A549 (cell line): ENCODE measurements around the gene TMEM9. TPM values are rescaled to one million over a fixed set of nuclear protein-coding genes. Genes with fewer than 3 reads are reported as not detected.

ENCODE experiments used
- ATAC-seq, 2 experiments: fragments of 200-7000 bp in 1 of 2; fragments of >200 bp in 1 of 2; cut with Nextera tagmentation in 1 of 2; cut with Tn5 transposase in 1 of 2; 3 replicates each; pipeline versions ENCODE4 v1.8.0 to v1.9.1; 2018 to 2020; ENCODE audit warnings: mild to moderate bottlenecking in 1 of 2, moderate library complexity in 1 of 2
- CTCF ChIA-PET: fragments of 300-600 bp; sonication (Branson Sonifier 250); formaldehyde crosslinking; extraction: SDS; loops from one replicate; lab custom pipeline; 2021; ENCODE audit warnings: antibody characterized with exemption, inconsistent platforms; lab: Yijun Ruan, JAX
- POLR2A ChIA-PET: fragments of 350-600 bp; formaldehyde crosslinking; extraction: SDS; loops from one replicate; lab custom pipeline; 2021; ENCODE audit warnings: antibody characterized with exemption, inconsistent platforms; lab: Yijun Ruan, JAX
- DNase-seq, 2 experiments: peaks; one replicate each; pipeline versions ENCODE4 v3.0.0 to v3.0.0-alpha.2; 2011 to 2016; ENCODE audit warnings: low read depth in 1 of 2, low spot score in 1 of 2
- FAIRE-seq: peaks from 2 replicates; lab custom pipeline; 2011; peaks lifted over from hg19 to GRCh38; lab: Jason Lieb, UNC
- H3K27ac ChIP-seq, 2 experiments: fragments of >200 bp; sonication (Bioruptor Twin); formaldehyde crosslinking; 3 replicates each; pipeline ENCODE4 v1.5.1; 2016 to 2017
- H3K4me1 ChIP-seq: fragments of >200 bp; sonication (Bioruptor Twin); formaldehyde crosslinking; 3 replicates; pipeline ENCODE4 v1.6.1; 2016
- H3K4me2 ChIP-seq: fragments of >200 bp; sonication (Bioruptor Twin); formaldehyde crosslinking; 3 replicates; pipeline ENCODE4 v1.6.1; 2016
- H3K4me3 ChIP-seq: fragments of >200 bp; sonication (Bioruptor Twin); formaldehyde crosslinking; 3 replicates; pipeline ENCODE4 v1.5.1; 2016
- H3K9me3 ChIP-seq: fragments of >200 bp; sonication (Bioruptor Twin); formaldehyde crosslinking; 3 replicates; pipeline ENCODE4 v1.6.1; 2016
- BCL3 ChIP-seq: fragments of >200 bp; sonication (Bioruptor Twin); formaldehyde crosslinking; IDR thresholded peaks from 3 replicates; pipeline ENCODE4 v1.6.1; 2016
- CEBPB ChIP-seq, 2 experiments: fragments of >200 bp in 1 of 2; sonication (Bioruptor Twin) in 1 of 2; formaldehyde crosslinking in 1 of 2; IDR thresholded peaks; 2 replicates each; pipeline ENCODE4 v1.6.1; 2012 to 2016
- EP300 ChIP-seq, 2 experiments: fragments of >200 bp; sonication (Bioruptor Twin); formaldehyde crosslinking; IDR thresholded peaks; 2 replicates in 1 of 2; 3 replicates in 1 of 2; pipeline ENCODE4 v1.6.1; 2016 to 2017
- ESRRA ChIP-seq: fragments of 150-350 bp; IDR thresholded peaks from 2 replicates; pipeline ENCODE4 v1.6.1; 2014; ENCODE audit warnings: mild to moderate bottlenecking, low read length, borderline replicate concordance
- FOSL2 ChIP-seq, 2 experiments: fragments of 450-650 bp in 1 of 2; fragments of >200 bp in 1 of 2; sonication (Bioruptor Twin) in 1 of 2; formaldehyde crosslinking; IDR thresholded peaks; 2 replicates each; pipeline versions ENCODE4 v1.5.0 to v1.6.1; 2016 to 2020; ENCODE audit warnings: mild to moderate bottlenecking in 1 of 2, moderate library complexity in 1 of 2
- FOXS1 ChIP-seq: fragments of 250-450 bp; sonication (Bioruptor Pico); IDR thresholded peaks from 2 replicates; pipeline ENCODE4 v1.5.0; 2020; ENCODE audit warnings: mild to moderate bottlenecking, moderate library complexity
- HES2 ChIP-seq: fragments of >200 bp; sonication (Bioruptor Twin); formaldehyde crosslinking; IDR thresholded peaks from 2 replicates; pipeline ENCODE4 v1.6.1; 2016
- HEYL ChIP-seq: fragments of 250-450 bp; sonication (Bioruptor Pico); IDR thresholded peaks from 2 replicates; pipeline ENCODE4 v1.8.0; 2021; ENCODE audit warnings: mild to moderate bottlenecking, moderate library complexity
- JUNB ChIP-seq: fragments of >200 bp; sonication (Bioruptor Twin); formaldehyde crosslinking; IDR thresholded peaks from 2 replicates; pipeline ENCODE4 v1.6.1; 2016
- KDM5A ChIP-seq: fragments of 200-600 bp; sonication (generic); IDR thresholded peaks from 2 replicates; pipeline ENCODE4 v1.6.1; 2016; ENCODE audit warnings: antibody characterized with exemption, mild to moderate bottlenecking
- MAFK ChIP-seq: fragments of 450-650 bp; IDR thresholded peaks from 2 replicates; pipeline ENCODE4 v1.6.1; 2014; ENCODE audit not compliant: partially characterized antibody
- MAX ChIP-seq: IDR thresholded peaks from 2 replicates; pipeline ENCODE4 v1.6.1; 2012
- MAZ ChIP-seq: fragments of 150-350 bp; IDR thresholded peaks from 2 replicates; pipeline ENCODE4 v1.6.1; 2014; ENCODE audit warnings: antibody characterized with exemption, low read depth, low read length, borderline replicate concordance
- NFE2L2 ChIP-seq: fragments of 150-350 bp; conservative IDR thresholded peaks from 2 replicates; pipeline ENCODE4 v1.6.1; 2014; ENCODE audit warnings: low read length
- PBX3 ChIP-seq: IDR thresholded peaks from 2 replicates; pipeline ENCODE4 v1.6.1; 2012
- RARB ChIP-seq: fragments of 250-450 bp; sonication (Bioruptor Pico); IDR thresholded peaks from 2 replicates; pipeline ENCODE4 v1.8.0; 2021; ENCODE audit warnings: mild to moderate bottlenecking, moderate library complexity
- RCOR1 ChIP-seq: fragments of 150-350 bp; IDR thresholded peaks from 2 replicates; pipeline ENCODE4 v1.6.1; 2014; ENCODE audit warnings: antibody characterized with exemption, low read length, low read depth
- REST ChIP-seq: fragments of 200-600 bp; sonication (generic); IDR thresholded peaks from 2 replicates; pipeline ENCODE4 v1.6.1; 2016; ENCODE audit warnings: antibody characterized with exemption, mild to moderate bottlenecking, moderate library complexity
- TP53 ChIP-seq: fragments of 250-450 bp; sonication (Bioruptor Pico); IDR thresholded peaks from 2 replicates; pipeline ENCODE4 v1.5.0; 2021; ENCODE audit warnings: mild to moderate bottlenecking, moderate library complexity
- WGBS: methylation state at CpG from one replicate; pipeline ENCODE4 v1.1.6; 2017; ENCODE audit errors: missing lambda C conversion rate; 5-methylcytosine and 5-hydroxymethylcytosine counted together
- polyA plus RNA-seq, 4 experiments: library from polyadenylated mRNA; depleted of rRNA in 3 of 4; stranded (reverse); fragments of >200 nt; fragmentation: RNase III in 1 of 4; extraction: RNeasy Plus Mini Kit Qiagen cat#74134 plus additional on column Dnase treatment in 1 of 4; gene quantifications; 2 replicates in 3 of 4; 3 replicates in 1 of 4; pipeline ENCODE4 v1.2.3, GENCODE V29; 2011 to 2017

The TMEM9 gene
- polyA plus RNA-seq, 2 of the 4 experiments (the other 2 are of a cell fraction), result 86.8 to 97.0 TPM

GRCh38 chr1:201192261-201192788, 38.1 kb upstream of the TMEM9 start (continued):
- TF ChIP-seq RARB (CRISPR knock-in tag), result no peak
- TF ChIP-seq KDM5A, result no peak

GRCh38 chr1:201191653-201192260, 37.5 kb upstream of the TMEM9 start:
- no peak for FAIRE-seq
- peak overlapping the region; percentile 35; the same call in 1 of the 3 replicates for H3K4me2 ChIP-seq
- POLR2A ChIA-PET, result interaction anchor here (1.0 kb wide), 1 partner anchor 43 kb away, joined by 3 read pairs; no protein-coding TSS in a partner anchor
- peak overlapping the region in 1 of 2 experiments; percentile 78; a peak in 3 of 6 replicates for H3K27ac ChIP-seq
- no peak overlapping the region for H3K4me3 ChIP-seq
- H3K4me1 ChIP-seq, result peaks cover 10% of the 10 kb centered on the region; the same call in 2 of the 3 replicates
- TF ChIP-seq BCL3 (no peak), CEBPB (IDR thresholded peaks at IDR 0.05) (peak in 1 of 2 experiments; percentile 36; a peak in 1 of 4 replicates), JUNB (0 out of 2 replicates have a peak, but pooled peaks have one; percentile 38), FOSL2 (IDR thresholded peaks at IDR 0.05) (0 out of 2 replicates have a peak, but pooled peaks have one; percentile 18), FOSL2 (CRISPR knock-in tag; IDR thresholded peaks at IDR 0.05) (peak; percentile 62)
- TF ChIP-seq, all 56 proteins: peak for 3
- peak; percentile 86 to 96 for ATAC-seq
- no peaks in the 10 kb centered on the region for H3K9me3 ChIP-seq
- 23% methylated on average over 9 of the region's 18 CpGs for WGBS
- peak; percentile 53 to 69 for DNase-seq
- CTCF ChIA-PET, result interaction anchor here (0.8 to 1.3 kb wide), 3 partner anchors 15 to 43 kb away, joined by 3 to 4 read pairs (median 4); no protein-coding TSS in a partner anchor

- H3K27ac ChIP-seq, result peak within 1 kb of the TSS in 1 of 2 experiments; percentile 54; a peak in 3 of 6 replicates
- H3K9me3 ChIP-seq, result no peaks in the 10 kb centered on the region
- 81% methylated on average over 8 of the region's 9 CpGs for WGBS
- POLR2A ChIA-PET, result no interaction called here
- peaks cover 10% of the 10 kb centered on the region; the same call in 2 of the 3 replicates for H3K4me1 ChIP-seq
- TF ChIP-seq MAX, result no peak
- TF ChIP-seq REST, result no peak
- no peak for TF ChIP-seq ESRRA
- no peak for TF ChIP-seq FOXS1
- no peak for TF ChIP-seq RCOR1
- no peak for TF ChIP-seq RARB (CRISPR knock-in tag)
- no peak for TF ChIP-seq MAFK
- TF ChIP-seq PBX3, result no peak
- no peak for TF ChIP-seq HES2
- no peak for TF ChIP-seq TP53
- TF ChIP-seq HEYL (CRISPR knock-in tag), result no peak
- no peak for TF ChIP-seq EP300 (IDR thresholded peaks at IDR 0.05)
- TF ChIP-seq NFE2L2, result no peak
- TF ChIP-seq MAZ, result no peak
- TF ChIP-seq, all 56 proteins: peak for 0
- ATAC-seq, result no peak
- peak within 1 kb of the TSS; percentile 35; the same call in 1 of the 3 replicates for H3K4me2 ChIP-seq
- no peak for FAIRE-seq
- CTCF ChIA-PET, result interaction anchor here (0.9 to 1.8 kb wide), 8 partner anchors 10 to 218 kb away, joined by 3 to 7 read pairs (median 4); no protein-coding TSS in a partner anchor
- H3K4me3 ChIP-seq, result no peak within 1 kb of the TSS
- no peak for DNase-seq
Measured at GRCh38 chr1:201190624-201191051, 36.4 kb upstream of the TMEM9 start, which contains the start of gene IGFN1. IGFN1 (plus strand) TSS chr1:201190824; CDS start chr1:201193294, 2,470 bp downstream.
